ES-I3 (cell line): Measurements from ENCODE around the gene LMAN1.

Source experiments
- H3K36me3 ChIP-seq: 2 replicates; pipeline ENCODE4 v1.6.1; 2013; ENCODE audit warnings: mild to moderate bottlenecking, low read length, control low read depth, moderate library complexity; ENCODE audit not compliant: insufficient read depth
- H3K4me1 ChIP-seq: 2 replicates; pipeline ENCODE4 v1.6.1; 2013; ENCODE audit warnings: mild to moderate bottlenecking, control low read depth, low read length; ENCODE audit not compliant: insufficient read depth
- H3K9ac ChIP-seq: 2 replicates; pipeline ENCODE4 v1.6.1; 2013; ENCODE audit warnings: low read depth, mild to moderate bottlenecking, low read length, moderate library complexity
- H3K9me3 ChIP-seq: 2 replicates; pipeline ENCODE4 v1.6.1; 2013; ENCODE audit warnings: mild to moderate bottlenecking, low read length, moderate library complexity; ENCODE audit not compliant: control insufficient read depth, insufficient read depth

LMAN1 gene

DNA sequence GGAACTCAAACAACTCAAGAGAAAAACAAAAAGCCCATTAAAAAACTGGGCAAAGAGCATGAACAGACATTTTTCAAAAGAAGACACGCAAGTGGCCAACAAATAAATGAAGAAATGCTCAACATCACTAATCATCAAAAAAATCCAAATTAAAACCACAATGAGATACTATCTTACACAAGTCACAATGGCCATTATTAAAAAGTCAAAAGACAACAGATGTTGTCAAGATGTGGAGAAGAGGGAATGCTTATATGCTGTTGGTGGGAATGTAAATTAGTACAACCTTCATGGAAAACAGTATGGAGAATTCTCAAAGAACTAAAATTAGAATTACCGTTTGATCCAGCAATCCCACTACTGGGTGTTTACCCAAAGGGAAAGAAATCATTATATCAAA, 15.1 kb downstream of the LMAN1 start:
- H3K9me3 ChIP-seq, result no peaks in the 10 kb centered on the region; the same call in 1 of the 2 replicates
- peaks cover 11% of the 10 kb centered on the region; the same call in 1 of the 2 replicates for H3K36me3 ChIP-seq
- no peak overlapping the region for H3K9ac ChIP-seq
- no peaks in the 10 kb centered on the region for H3K4me1 ChIP-seq

DNA sequence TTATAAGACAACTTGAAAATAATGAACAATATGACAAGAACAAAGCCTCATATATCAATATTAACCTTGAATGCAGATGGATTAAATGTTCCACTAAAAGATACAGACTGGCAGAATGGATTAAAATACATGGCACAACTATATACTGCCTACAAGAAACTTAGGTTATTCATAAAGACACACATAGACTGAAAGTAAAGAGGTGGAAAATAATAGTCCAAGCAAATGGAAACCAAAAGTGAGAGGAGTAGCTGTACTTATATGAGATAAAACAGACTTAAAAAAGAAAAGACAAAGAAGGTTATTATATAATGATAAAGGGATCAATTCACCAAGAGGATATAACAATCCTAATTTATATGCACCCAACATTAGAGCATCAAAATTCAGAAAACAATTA, 18.2 kb downstream of the LMAN1 start:
- no peak overlapping the region for H3K9ac ChIP-seq
- peaks cover 12% of the 10 kb centered on the region for H3K36me3 ChIP-seq
- no peaks in the 10 kb centered on the region for H3K4me1 ChIP-seq
- no peaks in the 10 kb centered on the region; the same call in 1 of the 2 replicates for H3K9me3 ChIP-seq

DNA sequence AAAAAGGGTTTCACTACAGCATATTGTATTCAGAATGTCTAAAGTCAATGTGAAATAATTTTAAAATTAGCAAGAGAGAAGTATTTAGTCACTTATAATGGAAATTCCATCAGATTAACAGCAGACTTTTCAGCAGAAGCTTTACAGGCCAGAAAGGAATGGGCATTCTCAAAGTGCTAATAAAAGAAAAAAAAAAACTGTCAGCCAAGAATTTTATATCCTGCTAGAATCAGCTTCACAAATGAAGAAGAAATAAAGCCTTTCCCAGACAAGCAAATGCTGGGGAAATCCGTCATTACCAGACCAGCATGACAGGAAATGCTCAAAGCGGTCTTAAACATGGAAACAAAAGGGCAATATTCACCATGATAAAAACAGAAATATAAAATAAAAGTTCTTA, 18.8 kb downstream of the LMAN1 start:
- H3K4me1 ChIP-seq, result no peaks in the 10 kb centered on the region
- no peaks in the 10 kb centered on the region; the same call in 1 of the 2 replicates for H3K9me3 ChIP-seq
- peaks cover 12% of the 10 kb centered on the region for H3K36me3 ChIP-seq
- no peak overlapping the region for H3K9ac ChIP-seq

DNA sequence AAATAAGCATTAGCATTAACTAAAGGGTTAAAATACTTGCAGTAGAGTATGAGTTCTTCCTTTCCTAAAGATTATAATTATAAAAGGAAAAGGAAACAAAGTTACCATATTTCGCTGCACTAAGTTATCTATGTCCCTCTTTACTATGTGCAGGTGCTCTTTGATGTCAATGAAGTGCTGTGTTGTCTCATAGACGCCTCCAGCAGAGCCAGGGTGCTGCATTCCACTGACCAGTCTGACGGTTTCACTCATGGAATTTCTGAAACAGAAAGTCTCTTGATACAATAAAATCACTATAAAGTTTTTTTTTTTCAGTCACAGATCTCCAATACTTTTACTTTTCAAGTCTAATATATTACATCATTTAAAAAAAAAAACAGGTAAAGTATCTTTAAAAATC, 26.1 kb downstream of the LMAN1 start:
- Histone ChIP-seq H3K9ac (no peak overlapping the region), H3K4me1 (no peaks in the 10 kb centered on the region), H3K9me3 (no peaks in the 10 kb centered on the region), H3K36me3 (peaks cover 11% of the 10 kb centered on the region)

DNA sequence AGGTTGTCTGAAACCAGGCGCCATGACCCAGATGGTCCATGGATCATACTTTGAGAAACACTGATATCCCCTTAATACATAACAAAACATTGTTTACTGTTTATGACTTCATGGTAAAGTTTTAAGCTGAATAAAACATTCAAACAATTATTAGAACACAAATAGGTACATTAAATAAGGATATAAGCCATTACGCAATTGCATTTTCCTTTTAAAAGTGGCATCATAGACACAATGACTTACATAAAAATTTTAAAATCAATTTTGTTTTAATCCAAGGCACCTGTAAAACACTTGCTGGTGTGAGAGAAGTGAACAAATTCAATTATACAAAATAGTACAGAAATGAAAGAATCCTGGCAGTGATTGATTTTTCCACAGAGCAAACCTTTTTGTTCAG, 30.4 kb downstream of the LMAN1 start:
- peaks cover 16% of the 10 kb centered on the region for H3K36me3 ChIP-seq
- H3K4me1 ChIP-seq, result no peaks in the 10 kb centered on the region
- H3K9ac ChIP-seq, result no peak overlapping the region
- no peaks in the 10 kb centered on the region for H3K9me3 ChIP-seq

DNA sequence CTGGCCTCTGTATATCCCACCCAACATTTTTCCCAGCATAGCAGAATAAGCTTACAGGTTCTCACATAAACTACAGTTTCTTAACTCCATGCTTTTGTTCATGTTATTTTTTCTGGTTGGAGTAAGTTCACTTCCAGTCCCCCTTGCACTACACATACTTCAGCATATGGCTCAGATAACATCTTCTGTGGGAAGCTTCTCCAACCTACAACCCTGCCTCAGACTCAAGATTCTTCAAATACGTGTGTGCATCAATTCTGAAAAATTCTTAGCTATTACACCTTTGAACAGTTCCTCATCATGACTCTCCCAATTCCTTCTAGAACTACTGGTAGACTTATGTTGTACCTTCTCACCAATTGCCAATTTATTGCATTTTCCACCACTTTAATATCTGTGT, 33.1 kb downstream of the LMAN1 start:
- H3K9ac ChIP-seq, result no peak overlapping the region
- H3K36me3 ChIP-seq, result peaks cover 10% of the 10 kb centered on the region
- H3K9me3 ChIP-seq, result no peaks in the 10 kb centered on the region
- H3K4me1 ChIP-seq, result no peaks in the 10 kb centered on the region

DNA sequence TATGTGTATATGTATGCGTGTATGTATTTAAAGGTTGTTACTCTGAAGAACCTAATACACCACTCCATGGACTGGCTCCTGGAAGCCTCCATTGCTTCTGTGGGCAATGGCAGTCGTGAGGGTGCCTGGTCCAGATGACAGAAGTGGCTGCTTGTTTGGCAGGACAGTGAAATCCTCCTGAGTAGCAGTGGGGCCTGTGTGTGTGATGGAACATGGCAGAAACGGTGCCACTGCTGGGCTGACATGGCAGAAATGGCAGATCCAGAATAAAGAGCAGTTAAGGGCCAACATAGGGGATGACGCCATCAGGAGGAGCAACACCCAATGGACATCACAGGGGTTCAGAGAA, 34.5 kb downstream of the LMAN1 start:
- Histone ChIP-seq H3K4me1 (no peaks in the 10 kb centered on the region), H3K9me3 (no peaks in the 10 kb centered on the region), H3K36me3 (peaks cover 5% of the 10 kb centered on the region; the same call in 1 of the 2 replicates), H3K9ac (no peak overlapping the region)

DNA sequence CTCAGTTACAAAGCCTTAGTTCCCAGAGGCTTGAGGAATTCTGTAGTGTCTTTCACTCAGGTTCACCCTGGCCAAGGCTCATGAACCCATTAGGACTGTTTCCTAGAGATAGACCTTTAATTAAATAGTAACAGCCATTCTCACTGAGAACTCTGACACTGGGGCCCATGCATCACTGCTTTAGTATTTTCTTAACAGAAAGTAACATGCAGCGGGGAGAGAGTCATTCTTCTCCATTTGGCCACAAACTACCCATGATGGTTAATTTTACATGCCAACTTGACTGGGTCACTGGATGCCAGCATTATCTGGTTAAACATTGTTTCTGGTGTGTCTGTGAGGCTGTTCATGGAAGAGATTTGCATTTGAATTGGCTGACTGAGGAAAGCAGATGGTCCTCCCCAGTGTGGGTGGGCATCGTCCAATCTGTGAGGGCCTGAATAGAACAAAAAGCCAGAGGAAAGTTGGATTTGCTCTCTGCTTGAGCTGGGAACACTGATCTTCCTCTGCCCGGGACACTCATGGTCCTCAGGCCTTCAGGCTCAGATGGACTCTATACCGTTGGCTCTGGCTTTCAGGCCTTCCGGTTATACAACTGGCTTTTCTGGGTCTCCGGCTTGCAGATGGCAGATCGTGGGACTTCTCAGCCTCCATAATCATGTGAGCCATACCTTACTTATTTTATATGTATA, 35.0 kb downstream of the LMAN1 start:
- H3K4me1 ChIP-seq, result no peaks in the 10 kb centered on the region
- no peak overlapping the region for H3K9ac ChIP-seq
- peaks cover 5% of the 10 kb centered on the region; the same call in 1 of the 2 replicates for H3K36me3 ChIP-seq
- H3K9me3 ChIP-seq, result no peaks in the 10 kb centered on the region

DNA sequence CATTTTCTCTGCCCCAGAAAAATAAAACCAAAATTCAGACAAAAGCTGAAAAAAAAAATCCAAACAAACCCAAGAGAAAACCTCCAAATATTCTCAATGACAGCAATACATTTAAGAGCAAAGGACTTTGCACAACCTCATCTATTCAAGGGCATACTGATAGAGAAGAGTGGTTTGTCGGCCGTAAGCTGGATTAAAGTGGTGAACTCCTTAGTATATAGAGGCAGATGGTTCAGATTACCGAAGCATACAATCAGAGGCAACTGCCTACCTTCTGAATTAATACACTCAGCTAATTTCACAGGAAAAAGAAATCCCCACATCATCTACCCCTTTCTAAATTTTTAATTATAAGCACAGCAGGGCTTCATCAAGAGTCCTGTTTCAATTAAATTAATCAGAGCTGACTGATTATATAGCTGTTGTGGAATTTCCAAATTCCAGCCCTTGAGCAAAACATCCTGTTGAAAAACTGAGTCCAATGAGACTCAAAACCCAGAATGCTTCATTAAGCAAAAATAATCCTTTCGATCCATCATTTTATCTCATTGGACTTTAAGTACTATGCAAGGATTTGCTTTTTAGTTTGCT, 40.5 kb downstream of the LMAN1 start, which contains the start of gene CPLX4:
Gene CPLX4 (minus strand): TSS at position 190 of the 591 bp plus-strand sequence. CDS start 187 bp downstream, at position 3.
- Histone ChIP-seq H3K9me3 (no peaks in the 10 kb centered on the region), H3K36me3 (no peaks in the 10 kb centered on the region), H3K4me1 (no peaks in the 10 kb centered on the region), H3K9ac (no peak within 1 kb of the TSS)

DNA sequence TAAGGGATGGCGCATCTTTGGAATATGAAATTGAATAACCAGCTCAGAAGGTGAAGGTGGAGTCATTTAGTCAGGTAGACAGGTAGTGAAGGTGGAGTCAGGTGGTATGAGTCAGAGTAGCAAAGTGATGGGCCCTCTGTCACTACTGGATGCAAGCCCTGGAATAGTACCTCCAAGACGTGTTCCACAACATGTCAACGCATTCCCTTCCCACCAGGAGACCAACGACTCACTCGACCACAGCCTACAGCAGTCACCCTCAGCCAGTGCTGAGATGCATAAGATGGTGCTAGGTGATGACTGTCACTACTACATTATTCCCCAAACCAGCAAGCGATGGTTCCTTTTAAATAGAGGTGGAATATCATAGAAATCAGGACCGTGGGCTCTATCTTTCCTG, 47.4 kb downstream of the LMAN1 start:
- Histone ChIP-seq H3K9ac (no peak overlapping the region), H3K9me3 (no peaks in the 10 kb centered on the region), H3K4me1 (no peaks in the 10 kb centered on the region), H3K36me3 (no peaks in the 10 kb centered on the region)

DNA sequence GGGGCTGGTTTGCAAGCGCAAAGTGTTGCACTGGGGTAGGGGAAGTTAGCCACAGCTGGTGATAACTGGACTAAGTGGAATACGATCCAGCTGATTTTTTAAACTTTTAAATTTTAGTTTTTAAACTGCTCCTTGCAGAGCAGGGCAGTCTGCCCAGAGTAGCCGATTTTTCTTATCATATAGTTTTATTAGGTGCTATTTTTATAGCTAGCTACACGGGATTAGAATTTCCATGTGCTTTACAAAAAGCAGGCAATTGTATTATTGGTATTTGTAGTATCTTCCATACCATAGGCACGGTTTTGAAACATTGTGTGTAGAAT, 50.2 kb downstream of the LMAN1 start:
- H3K36me3 ChIP-seq, result no peaks in the 10 kb centered on the region
- peak overlapping the region; percentile 22; the same call in 1 of the 2 replicates for H3K9ac ChIP-seq
- no peaks in the 10 kb centered on the region for H3K4me1 ChIP-seq
- H3K9me3 ChIP-seq, result no peaks in the 10 kb centered on the region

DNA sequence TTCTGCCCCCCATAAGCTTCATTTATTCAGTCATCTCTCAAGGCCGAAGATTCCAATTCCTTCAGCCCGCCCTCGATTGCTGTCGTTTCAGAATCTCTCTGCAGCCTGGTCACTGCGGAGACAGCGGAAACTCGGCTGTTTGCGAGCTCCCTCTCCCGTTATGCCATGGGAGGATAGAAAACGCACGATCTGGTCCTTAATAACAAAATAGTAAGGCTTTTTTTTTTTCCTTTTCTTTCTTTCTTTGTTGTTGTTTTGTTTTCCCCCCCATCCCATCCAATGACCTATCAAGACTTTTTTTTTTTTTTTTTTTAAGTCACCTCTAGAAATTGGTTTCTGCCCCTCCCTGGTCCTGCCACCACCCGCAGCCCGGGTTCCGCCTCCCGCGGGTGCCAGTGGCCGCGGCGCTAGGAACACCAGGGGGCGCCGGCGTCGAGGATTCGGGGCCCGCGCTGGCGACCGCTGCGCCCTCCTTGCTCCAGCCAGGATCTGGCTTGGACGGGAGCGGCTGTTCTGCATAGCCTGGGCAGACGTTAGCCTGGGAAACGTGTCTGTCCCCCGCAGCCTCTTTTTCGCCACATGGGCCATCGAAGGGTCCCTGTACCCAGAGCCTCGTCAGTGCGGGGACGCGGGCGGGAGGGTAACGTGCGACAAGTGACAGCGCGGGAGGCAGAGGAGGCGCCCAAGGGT, 50.7 kb downstream of the LMAN1 start:
- Histone ChIP-seq H3K9ac (peak overlapping the region; percentile 22; the same call in 1 of the 2 replicates), H3K9me3 (no peaks in the 10 kb centered on the region), H3K36me3 (no peaks in the 10 kb centered on the region), H3K4me1 (no peaks in the 10 kb centered on the region)

DNA sequence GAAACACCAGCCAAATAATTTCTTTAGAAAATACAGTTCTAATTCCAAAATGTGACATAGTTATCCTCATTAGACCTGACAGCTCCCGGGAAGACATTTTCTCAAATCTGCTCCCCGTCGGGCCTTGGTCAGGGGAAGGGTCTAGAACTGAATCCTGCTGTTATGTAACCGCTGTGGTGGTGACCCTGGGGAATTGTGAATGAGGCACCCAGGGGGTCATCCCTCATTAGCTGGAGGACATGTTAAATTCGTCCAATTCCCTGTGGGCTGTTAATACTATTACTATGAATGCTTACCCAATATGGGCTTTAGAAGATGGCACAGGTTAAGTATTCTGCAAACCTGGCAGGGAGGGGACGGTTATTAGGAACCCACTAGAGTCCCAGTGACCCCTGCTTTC, 52.4 kb downstream of the LMAN1 start:
- H3K9ac ChIP-seq, result no peak overlapping the region
- H3K9me3 ChIP-seq, result no peaks in the 10 kb centered on the region
- H3K36me3 ChIP-seq, result no peaks in the 10 kb centered on the region
- H3K4me1 ChIP-seq, result no peaks in the 10 kb centered on the region

DNA sequence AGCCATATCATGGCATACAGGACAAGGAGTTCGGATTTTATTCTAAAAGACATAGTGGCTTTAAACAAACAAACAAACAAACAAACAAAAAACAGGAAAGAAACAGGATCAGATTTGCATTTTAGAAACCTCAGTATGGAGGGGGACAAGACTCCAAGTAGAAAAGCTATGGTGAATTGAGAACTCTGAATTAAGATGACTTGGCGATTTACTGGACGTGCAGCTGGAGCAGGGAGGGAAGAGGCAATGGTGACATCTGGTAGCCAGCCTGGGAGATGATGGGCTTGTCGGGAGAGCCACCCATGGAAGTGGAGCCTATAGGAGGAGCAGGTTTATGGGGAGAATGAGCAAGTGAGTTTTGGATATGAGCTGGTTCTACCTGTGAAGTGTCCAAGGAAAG, 53.8 kb downstream of the LMAN1 start:
- Histone ChIP-seq H3K4me1 (no peaks in the 10 kb centered on the region), H3K9me3 (no peaks in the 10 kb centered on the region), H3K36me3 (no peaks in the 10 kb centered on the region), H3K9ac (no peak overlapping the region)

DNA sequence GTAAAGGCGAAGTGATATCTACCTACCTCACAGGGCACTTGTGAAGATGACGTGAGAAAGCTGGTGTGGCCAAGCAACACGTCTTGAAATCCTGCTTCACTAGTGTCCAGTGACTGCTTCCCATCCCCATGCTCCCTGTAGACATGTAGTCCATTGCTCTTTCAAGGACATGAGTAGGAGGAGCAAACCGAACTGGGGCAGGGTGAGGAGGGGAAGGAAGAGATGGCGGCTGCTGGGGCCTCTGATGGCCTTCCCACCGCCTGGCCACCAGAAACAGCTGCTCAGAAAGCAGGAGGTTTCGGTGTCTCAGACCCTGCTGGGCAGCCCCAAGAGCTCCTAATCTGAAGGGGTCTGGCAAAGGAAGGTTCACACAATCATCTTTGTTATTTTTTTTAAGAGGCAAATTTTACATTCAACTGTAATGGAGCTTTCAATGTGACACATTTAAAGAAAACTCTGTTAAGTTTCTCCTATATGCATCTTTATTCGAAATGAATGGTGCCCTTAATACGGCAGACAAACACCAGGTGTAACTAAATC, 55.3 kb downstream of the LMAN1 start:
- no peak overlapping the region for H3K9ac ChIP-seq
- no peaks in the 10 kb centered on the region for H3K36me3 ChIP-seq
- H3K9me3 ChIP-seq, result no peaks in the 10 kb centered on the region
- no peaks in the 10 kb centered on the region for H3K4me1 ChIP-seq
